Neural cell (in vitro differentiated cells): ENCODE measurements around the gene C17orf100. TPM values are rescaled to one million over a fixed set of nuclear protein-coding genes. Genes with fewer than 3 reads are reported as not detected.

Source experiments
- H2AFZ ChIP-seq: fragments of 200-600, 300-800 bp; sonication (generic), shearing (Covaris generic); 2 replicates; pipeline ENCODE4 v1.6.0; 2014; ENCODE audit warnings: low read depth, mild to moderate bottlenecking, antibody characterized with exemption, low read length, moderate library complexity
- H3F3A ChIP-seq: fragments of 200-600 bp; shearing (Covaris generic); 2 replicates; pipeline ENCODE4 v1.6.1; 2016; ENCODE audit warnings: mild to moderate bottlenecking, moderate library complexity, mixed read lengths, antibody characterized with exemption, low read length; ENCODE audit not compliant: insufficient read depth, poor library complexity, severe bottlenecking
- H3K27ac ChIP-seq: fragments of 200-600, 300-800 bp; sonication (generic), shearing (Covaris generic); 2 replicates; pipeline ENCODE4 v1.5.1; 2014; ENCODE audit warnings: mild to moderate bottlenecking, low read length, moderate library complexity
- H3K27me3 ChIP-seq: fragments of 300-800, 200-600 bp; sonication (generic), shearing (Covaris generic); 2 replicates; pipeline ENCODE4 v1.6.0; 2014; ENCODE audit warnings: mild to moderate bottlenecking, low read depth, low read length, moderate library complexity; ENCODE audit not compliant: insufficient read depth
- H3K36me3 ChIP-seq: fragments of 300-800, 200-600 bp; sonication (generic), shearing (Covaris generic); 2 replicates; pipeline ENCODE4 v1.5.1; 2014; ENCODE audit warnings: mild to moderate bottlenecking, antibody characterized with exemption, low read length, moderate library complexity; ENCODE audit not compliant: insufficient read depth
- H3K4me2 ChIP-seq: fragments of 300-800, 200-600 bp; sonication (generic), shearing (Covaris generic); 2 replicates; pipeline ENCODE4 v1.6.0; 2014; ENCODE audit warnings: mild to moderate bottlenecking, low read length
- H3K4me3 ChIP-seq: fragments of 300-800, 200-600 bp; sonication (generic), shearing (Covaris generic); 2 replicates; pipeline ENCODE4 v1.5.1; 2014; ENCODE audit warnings: mild to moderate bottlenecking, low read length, moderate library complexity
- H3K79me2 ChIP-seq: fragments of 200-600 bp; shearing (Covaris generic); replicated peaks from 2 replicates; pipeline ENCODE4 v1.6.0; 2014; ENCODE audit warnings: mild to moderate bottlenecking, low read length, moderate library complexity; ENCODE audit not compliant: insufficient read depth
- H3K9ac ChIP-seq: fragments of 300-800, 200-600 bp; sonication (generic), shearing (Covaris generic); 2 replicates; pipeline ENCODE4 v1.6.1; 2016; ENCODE audit warnings: mild to moderate bottlenecking, low read length, mixed read lengths
- H3K9me2 ChIP-seq: fragments of 200-600 bp; shearing (Covaris generic); 2 replicates; pipeline ENCODE4 v1.6.1; 2016; ENCODE audit warnings: mild to moderate bottlenecking, low read length, mixed read lengths; ENCODE audit not compliant: insufficient read depth
- H3K9me3 ChIP-seq: fragments of 200-600, 300-800 bp; sonication (generic), shearing (Covaris generic); 2 replicates; pipeline ENCODE4 v1.6.1; 2016; ENCODE audit warnings: mild to moderate bottlenecking, mixed run types, low read length, moderate library complexity, mixed read lengths
- H4K20me1 ChIP-seq: fragments of 200-600 bp; shearing (Covaris generic); 2 replicates; pipeline ENCODE4 v1.6.1; 2016; ENCODE audit warnings: mild to moderate bottlenecking, mixed run types; ENCODE audit not compliant: insufficient read depth
- EP300 ChIP-seq: fragments of 450-650 bp; conservative IDR thresholded peaks from 2 replicates; pipeline ENCODE4 v1.6.1; 2014; ENCODE audit warnings: antibody characterized with exemption, mild to moderate bottlenecking, moderate library complexity; ENCODE audit not compliant: poor library complexity, severe bottlenecking
- EZH2 ChIP-seq: fragments of 200-600, 300-800 bp; shearing (Covaris generic), sonication (generic); IDR thresholded peaks from 2 replicates; pipeline ENCODE4 v1.6.1; 2014; ENCODE audit warnings: antibody characterized with exemption, low read length, borderline replicate concordance, mild to moderate bottlenecking; ENCODE audit not compliant: insufficient read depth, poor library complexity, severe bottlenecking
- MXI1 ChIP-seq: fragments of 450-650 bp; conservative IDR thresholded peaks from 2 replicates; pipeline ENCODE4 v1.6.1; 2014; ENCODE audit warnings: antibody characterized with exemption, mild to moderate bottlenecking; ENCODE audit not compliant: poor library complexity, severe bottlenecking
- POLR2AphosphoS5 ChIP-seq: IDR thresholded peaks from 2 replicates; pipeline ENCODE4 v1.6.1; 2012
- RAD21 ChIP-seq: fragments of 450-650 bp; conservative IDR thresholded peaks from 2 replicates; pipeline ENCODE4 v1.6.1; 2014; ENCODE audit warnings: antibody characterized with exemption, mild to moderate bottlenecking, moderate library complexity
- SMC3 ChIP-seq: fragments of 450-650 bp; conservative IDR thresholded peaks from 2 replicates; pipeline ENCODE4 v1.6.1; 2014; ENCODE audit warnings: antibody characterized with exemption, mild to moderate bottlenecking, moderate library complexity; ENCODE audit not compliant: poor library complexity
- TAF1 ChIP-seq: IDR thresholded peaks from 2 replicates; pipeline ENCODE4 v1.6.1; 2012; ENCODE audit warnings: low read depth
- polyA plus RNA-seq: library from polyadenylated mRNA; depleted of rRNA; stranded (reverse); fragments of >200 nt; gene quantifications from 2 replicates; pipeline ENCODE4 v1.2.3, GENCODE V29; 2014
- TF ChIP-seq, protein P1 (sequence below): IDR thresholded peaks from 2 replicates; pipeline ENCODE4 v1.6.1; 2012; ENCODE audit warnings: borderline replicate concordance
- TF ChIP-seq, protein P2 (sequence below): fragments of 450-650 bp; IDR thresholded peaks from 2 replicates; pipeline ENCODE4 v1.5.1; 2014; ENCODE audit warnings: antibody characterized with exemption, mild to moderate bottlenecking, moderate library complexity; ENCODE audit not compliant: poor library complexity, severe bottlenecking

The C17orf100 gene
- polyA plus RNA-seq, 1 donor from 2014 or later, result 10.3 TPM

DNA sequence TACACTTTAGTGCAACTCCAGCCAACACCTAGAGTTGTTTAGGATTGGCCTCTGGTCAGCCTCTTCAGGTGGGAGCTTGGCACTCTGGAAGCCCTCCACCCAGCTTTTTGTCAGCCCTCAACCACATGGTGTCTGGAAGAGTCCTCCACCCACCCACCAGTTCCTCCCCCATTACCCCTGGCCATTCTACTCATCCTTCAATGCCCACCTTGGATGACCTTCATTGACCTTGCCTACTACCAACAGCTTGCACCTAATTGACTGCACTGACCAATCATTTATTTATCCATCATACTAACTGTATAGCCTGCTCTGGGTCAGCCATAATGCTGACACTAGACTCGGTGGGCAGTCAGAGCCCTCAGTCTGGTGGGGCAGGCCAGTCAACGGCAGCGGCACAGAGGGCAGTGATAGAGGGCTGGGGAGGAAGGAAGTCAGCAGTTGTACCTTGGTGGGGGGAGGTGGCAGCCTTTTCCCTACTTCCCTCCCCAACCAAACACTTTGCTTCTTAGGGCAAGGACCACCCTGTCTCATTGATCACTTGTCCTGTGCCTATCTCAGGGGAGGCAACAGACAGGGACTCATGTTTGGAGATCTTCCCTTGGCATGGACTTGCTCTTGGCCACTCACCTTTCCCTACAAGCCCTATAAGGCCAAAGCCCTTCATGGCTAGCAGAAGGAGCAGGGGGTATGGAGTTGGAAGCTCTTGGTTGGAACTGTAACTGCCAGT lies 32.3 kb downstream of the C17orf100 start:
- no peak overlapping the region for H2AFZ ChIP-seq
- H3K27me3 ChIP-seq, result no peaks in the 10 kb centered on the region
- no peaks in the 10 kb centered on the region for H4K20me1 ChIP-seq
- TF ChIP-seq POLR2AphosphoS5, result no peak
- H3K4me3 ChIP-seq, result no peak overlapping the region
- H3F3A ChIP-seq, result no peaks in the 10 kb centered on the region
- H3K9me2 ChIP-seq, result no peaks in the 10 kb centered on the region
- no peak overlapping the region for H3K4me2 ChIP-seq
- no peak overlapping the region for H3K27ac ChIP-seq
- H3K9ac ChIP-seq, result no peak overlapping the region
- no peaks in the 10 kb centered on the region for H3K79me2 ChIP-seq
- H3K36me3 ChIP-seq, result no peaks in the 10 kb centered on the region
- no peaks in the 10 kb centered on the region for H3K9me3 ChIP-seq

DNA sequence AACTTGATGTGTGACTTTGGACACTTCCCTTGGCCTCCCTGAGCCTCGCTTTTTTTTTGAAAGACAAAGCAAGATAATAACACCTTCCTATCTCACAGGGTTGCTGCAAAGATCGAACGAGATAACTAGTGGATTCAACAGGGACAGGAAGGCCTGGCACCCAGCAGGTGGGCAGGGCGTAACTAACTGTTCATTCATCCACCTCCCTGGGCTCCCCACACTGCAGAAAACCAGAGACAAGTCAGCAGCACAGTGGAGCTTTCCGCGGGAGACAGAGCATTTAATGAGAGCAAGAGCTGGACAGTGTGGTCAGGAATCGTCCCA lies 32.9 kb downstream of the C17orf100 start:
- TF ChIP-seq MXI1, result no peak
- TF ChIP-seq SMC3, result no peak
- no peak for TF ChIP-seq POLR2AphosphoS5
- TF ChIP-seq RAD21, result no peak
- TF ChIP-seq, protein P1, sequence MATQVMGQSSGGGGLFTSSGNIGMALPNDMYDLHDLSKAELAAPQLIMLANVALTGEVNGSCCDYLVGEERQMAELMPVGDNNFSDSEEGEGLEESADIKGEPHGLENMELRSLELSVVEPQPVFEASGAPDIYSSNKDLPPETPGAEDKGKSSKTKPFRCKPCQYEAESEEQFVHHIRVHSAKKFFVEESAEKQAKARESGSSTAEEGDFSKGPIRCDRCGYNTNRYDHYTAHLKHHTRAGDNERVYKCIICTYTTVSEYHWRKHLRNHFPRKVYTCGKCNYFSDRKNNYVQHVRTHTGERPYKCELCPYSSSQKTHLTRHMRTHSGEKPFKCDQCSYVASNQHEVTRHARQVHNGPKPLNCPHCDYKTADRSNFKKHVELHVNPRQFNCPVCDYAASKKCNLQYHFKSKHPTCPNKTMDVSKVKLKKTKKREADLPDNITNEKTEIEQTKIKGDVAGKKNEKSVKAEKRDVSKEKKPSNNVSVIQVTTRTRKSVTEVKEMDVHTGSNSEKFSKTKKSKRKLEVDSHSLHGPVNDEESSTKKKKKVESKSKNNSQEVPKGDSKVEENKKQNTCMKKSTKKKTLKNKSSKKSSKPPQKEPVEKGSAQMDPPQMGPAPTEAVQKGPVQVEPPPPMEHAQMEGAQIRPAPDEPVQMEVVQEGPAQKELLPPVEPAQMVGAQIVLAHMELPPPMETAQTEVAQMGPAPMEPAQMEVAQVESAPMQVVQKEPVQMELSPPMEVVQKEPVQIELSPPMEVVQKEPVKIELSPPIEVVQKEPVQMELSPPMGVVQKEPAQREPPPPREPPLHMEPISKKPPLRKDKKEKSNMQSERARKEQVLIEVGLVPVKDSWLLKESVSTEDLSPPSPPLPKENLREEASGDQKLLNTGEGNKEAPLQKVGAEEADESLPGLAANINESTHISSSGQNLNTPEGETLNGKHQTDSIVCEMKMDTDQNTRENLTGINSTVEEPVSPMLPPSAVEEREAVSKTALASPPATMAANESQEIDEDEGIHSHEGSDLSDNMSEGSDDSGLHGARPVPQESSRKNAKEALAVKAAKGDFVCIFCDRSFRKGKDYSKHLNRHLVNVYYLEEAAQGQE, result no peak
- TF ChIP-seq TAF1, result no peak
- no peak for TF ChIP-seq EP300
- no peak for TF ChIP-seq EZH2
- TF ChIP-seq, protein P2, sequence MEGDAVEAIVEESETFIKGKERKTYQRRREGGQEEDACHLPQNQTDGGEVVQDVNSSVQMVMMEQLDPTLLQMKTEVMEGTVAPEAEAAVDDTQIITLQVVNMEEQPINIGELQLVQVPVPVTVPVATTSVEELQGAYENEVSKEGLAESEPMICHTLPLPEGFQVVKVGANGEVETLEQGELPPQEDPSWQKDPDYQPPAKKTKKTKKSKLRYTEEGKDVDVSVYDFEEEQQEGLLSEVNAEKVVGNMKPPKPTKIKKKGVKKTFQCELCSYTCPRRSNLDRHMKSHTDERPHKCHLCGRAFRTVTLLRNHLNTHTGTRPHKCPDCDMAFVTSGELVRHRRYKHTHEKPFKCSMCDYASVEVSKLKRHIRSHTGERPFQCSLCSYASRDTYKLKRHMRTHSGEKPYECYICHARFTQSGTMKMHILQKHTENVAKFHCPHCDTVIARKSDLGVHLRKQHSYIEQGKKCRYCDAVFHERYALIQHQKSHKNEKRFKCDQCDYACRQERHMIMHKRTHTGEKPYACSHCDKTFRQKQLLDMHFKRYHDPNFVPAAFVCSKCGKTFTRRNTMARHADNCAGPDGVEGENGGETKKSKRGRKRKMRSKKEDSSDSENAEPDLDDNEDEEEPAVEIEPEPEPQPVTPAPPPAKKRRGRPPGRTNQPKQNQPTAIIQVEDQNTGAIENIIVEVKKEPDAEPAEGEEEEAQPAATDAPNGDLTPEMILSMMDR, result no peak
- H3K27ac ChIP-seq, result no peak overlapping the region
- no peaks in the 10 kb centered on the region for H3K9me2 ChIP-seq
- H2AFZ ChIP-seq, result no peak overlapping the region
- H3K4me3 ChIP-seq, result no peak overlapping the region
- H3K36me3 ChIP-seq, result no peaks in the 10 kb centered on the region
- no peak overlapping the region for H3K9ac ChIP-seq
- H3K4me2 ChIP-seq, result no peak overlapping the region
- no peaks in the 10 kb centered on the region for H4K20me1 ChIP-seq
- no peaks in the 10 kb centered on the region for H3F3A ChIP-seq
- H3K27me3 ChIP-seq, result no peaks in the 10 kb centered on the region
- H3K79me2 ChIP-seq, result no peaks in the 10 kb centered on the region
- H3K9me3 ChIP-seq, result no peaks in the 10 kb centered on the region
